Astrocyte (in vitro differentiated cells and primary cell): ENCODE data around the gene MTA1. TPM values are rescaled to one million over a fixed set of nuclear protein-coding genes. Genes with fewer than 3 reads are reported as not detected.

ENCODE experiments used
- DNase-seq: peaks from one replicate; pipeline ENCODE4 v3.0.0-alpha.2; 2010; ENCODE audit warnings: low read depth
- FAIRE-seq: peaks from 2 replicates; lab custom pipeline; 2011; peaks lifted over from hg19 to GRCh38; lab: Jason Lieb, UNC
- H2AFZ ChIP-seq: 2 replicates; pipeline ENCODE4 v1.6.0; 2012; ENCODE audit warnings: low read depth, low read length, inconsistent platforms
- H3K27ac ChIP-seq: 2 replicates; pipeline ENCODE4 v1.5.1; 2011; ENCODE audit warnings: low read depth, low read length, inconsistent platforms
- H3K27me3 ChIP-seq: 2 replicates; pipeline ENCODE4 v1.6.0; 2011; ENCODE audit warnings: low read length, inconsistent platforms; ENCODE audit not compliant: insufficient read depth
- H3K36me3 ChIP-seq: 2 replicates; pipeline ENCODE4 v1.5.1; 2011; ENCODE audit warnings: low read length, inconsistent platforms; ENCODE audit not compliant: insufficient read depth
- H3K4me1 ChIP-seq: 2 replicates; pipeline ENCODE4 v1.5.1; 2011; ENCODE audit warnings: low read length, inconsistent platforms; ENCODE audit not compliant: insufficient read depth
- H3K4me2 ChIP-seq: 2 replicates; pipeline ENCODE4 v1.6.0; 2012; ENCODE audit warnings: low read length, inconsistent platforms
- H3K4me3 ChIP-seq: 2 replicates; pipeline ENCODE4 v1.5.1; 2011; ENCODE audit warnings: low read depth, mild to moderate bottlenecking, low read length, inconsistent platforms; ENCODE audit not compliant: insufficient read depth
- H3K79me2 ChIP-seq: 2 replicates; pipeline ENCODE4 v1.6.0; 2012; ENCODE audit warnings: mild to moderate bottlenecking, low read length, inconsistent platforms; ENCODE audit not compliant: insufficient read depth
- H3K9ac ChIP-seq: 2 replicates; pipeline ENCODE4 v1.6.0; 2012; ENCODE audit warnings: mild to moderate bottlenecking, low read length, inconsistent platforms
- H3K9me3 ChIP-seq: 2 replicates; pipeline ENCODE4 v1.5.1; 2012; ENCODE audit warnings: low read depth, mild to moderate bottlenecking, low read length, inconsistent platforms; ENCODE audit not compliant: insufficient read depth
- H4K20me1 ChIP-seq: 2 replicates; pipeline ENCODE4 v1.6.0; 2012; ENCODE audit warnings: low read length, inconsistent platforms; ENCODE audit not compliant: insufficient read depth
- H3K27ac Mint-ChIP-seq: one replicate; pipeline ENCODE4 v1.8.0; 2021; ENCODE audit warnings: mild to moderate bottlenecking, mixed read lengths; ENCODE audit not compliant: unreplicated experiment
- H3K27me3 Mint-ChIP-seq: one replicate; pipeline ENCODE4 v1.8.0; 2021; ENCODE audit warnings: low read depth, mixed read lengths; ENCODE audit not compliant: unreplicated experiment
- H3K36me3 Mint-ChIP-seq: one replicate; pipeline ENCODE4 v1.8.0; 2021; ENCODE audit warnings: low read depth, mixed read lengths; ENCODE audit not compliant: unreplicated experiment
- H3K4me1 Mint-ChIP-seq: one replicate; pipeline ENCODE4 v1.8.0; 2021; ENCODE audit warnings: low read depth, mixed read lengths; ENCODE audit not compliant: unreplicated experiment
- H3K4me3 Mint-ChIP-seq: one replicate; pipeline ENCODE4 v1.8.0; 2021; ENCODE audit warnings: mild to moderate bottlenecking, moderate library complexity, mixed read lengths; ENCODE audit not compliant: unreplicated experiment
- H3K9me3 Mint-ChIP-seq: one replicate; pipeline ENCODE4 v1.8.0; 2021; ENCODE audit warnings: mild to moderate bottlenecking, mixed read lengths; ENCODE audit not compliant: unreplicated experiment
- CTCF ChIP-seq: IDR thresholded peaks from 2 replicates; pipeline ENCODE4 v1.5.1; 2011; ENCODE audit warnings: low read depth, mild to moderate bottlenecking, inconsistent platforms, low read length, moderate library complexity; ENCODE audit not compliant: insufficient read depth
- EZH2 ChIP-seq: IDR thresholded peaks from 2 replicates; pipeline ENCODE4 v1.6.1; 2012; ENCODE audit warnings: mild to moderate bottlenecking, low read length, inconsistent platforms; ENCODE audit not compliant: insufficient read depth
- total RNA-seq: library from RNA; stranded (reverse); gene quantifications from 2 replicates; pipeline ENCODE4 v1.2.1, GENCODE V29; 2021

MTA1 gene
- total RNA-seq, 1 donor from 2014 or later = 111 TPM

- peak overlapping the region; percentile 98 for H3K4me2 ChIP-seq
- H3K79me2 ChIP-seq = peaks cover 76% of the 10 kb centered on the region
- peaks cover 21% of the 10 kb centered on the region for H3K4me1 ChIP-seq
- DNase-seq (no peak), FAIRE-seq (no peak)
- no peaks in the 10 kb centered on the region for H3K36me3 ChIP-seq
- H2AFZ ChIP-seq = no peak overlapping the region
- Mint-ChIP-seq H3K4me3 (peak overlapping the region; percentile 92), H3K36me3 (peaks cover 8% of the 10 kb centered on the region), H3K27me3 (peaks cover 3% of the 10 kb centered on the region), H3K4me1 (peaks cover 6% of the 10 kb centered on the region), H3K9me3 (no peaks in the 10 kb centered on the region), H3K27ac (peak overlapping the region; percentile 47)
- no peak overlapping the region for H3K27ac ChIP-seq
- H3K27me3 ChIP-seq = no peaks in the 10 kb centered on the region
- TF ChIP-seq EZH2 = no peak
- TF ChIP-seq CTCF = no peak
- H4K20me1 ChIP-seq = peaks cover 59% of the 10 kb centered on the region
- H3K9ac ChIP-seq = peak overlapping the region; percentile 89
- H3K4me3 ChIP-seq = no peak overlapping the region
- H3K9me3 ChIP-seq = no peaks in the 10 kb centered on the region
Observed at GRCh38 chr14:105421723-105422615, 2.3 kb downstream of the MTA1 start.

- Histone ChIP-seq H3K79me2 (peaks cover 85% of the 10 kb centered on the region), H3K9me3 (no peaks in the 10 kb centered on the region), H3K36me3 (no peaks in the 10 kb centered on the region), H3K9ac (no peak overlapping the region), H3K4me2 (peak overlapping the region; percentile 98), H4K20me1 (peaks cover 68% of the 10 kb centered on the region), H3K27ac (no peak overlapping the region), H3K27me3 (no peaks in the 10 kb centered on the region), H2AFZ (no peak overlapping the region), H3K4me1 (peaks cover 21% of the 10 kb centered on the region), H3K4me3 (no peak overlapping the region)
- no peaks in the 10 kb centered on the region for H3K9me3 Mint-ChIP-seq
- H3K27me3 Mint-ChIP-seq = peaks cover 3% of the 10 kb centered on the region
- peaks cover 6% of the 10 kb centered on the region for H3K4me1 Mint-ChIP-seq
- peak overlapping the region; percentile 18 for H3K27ac Mint-ChIP-seq
- peak overlapping the region; percentile 57 for H3K4me3 Mint-ChIP-seq
- FAIRE-seq = no peak
- DNase-seq = no peak
- peaks cover 10% of the 10 kb centered on the region for H3K36me3 Mint-ChIP-seq
- no peak for TF ChIP-seq CTCF
- no peak for TF ChIP-seq EZH2
Observed at GRCh38 chr14:105422695-105423487, 3.3 kb downstream of the MTA1 start.
